CD4-positive, alpha-beta T cell treated with Interleukin-6 for 4 hours (primary cell): Measurements from ENCODE around the gene SYNE4.
"Not testable (repeated sequence)": the region's sequence is repeated elsewhere in the genome, so short reads cannot be mapped to it uniquely, and the experiment has no call there.

Experiments
- DNase-seq: peaks from one replicate; pipeline ENCODE4 v3.0.0-alpha.2; 2020; ENCODE audit warnings: mixed read lengths

SYNE4 gene

GRCh38 chr19:36008336-36008978, at the start of gene SYNE4:
Gene SYNE4, minus strand, starts transcription at chr19:36008813. Its CDS starts 132 bp downstream, at chr19:36008681.
- no peak for DNase-seq

GRCh38 chr19:36054733-36055686, 46.4 kb upstream of the SYNE4 start, which contains the start of gene WDR62:
Gene WDR62, plus strand, starts transcription at chr19:36054897. Its CDS starts 75 bp downstream, at chr19:36054972.
- DNase-seq, result peak; percentile 95

- DNase-seq, result peak; percentile 100
These were observed 45.6 kb upstream of the SYNE4 start, which contains the start of gene THAP8 for GRCh38 chr19:36054119-36054732. Gene THAP8, minus strand, starts transcription at chr19:36054285. Its CDS starts 68 bp downstream, at chr19:36054217.

GRCh38 chr19:36051637-36052036, 43.0 kb upstream of the SYNE4 start:
- DNase-seq, result no peak

- no peak for DNase-seq
These were observed 42.6 kb upstream of the SYNE4 start for GRCh38 chr19:36051236-36051635.

GRCh38 chr19:36049080-36049698, 40.6 kb upstream of the SYNE4 start:
- DNase-seq, result no peak

GRCh38 chr19:36047835-36048234, 39.2 kb upstream of the SYNE4 start:
- no peak for DNase-seq

GRCh38 chr19:36046443-36047050, 37.9 kb upstream of the SYNE4 start:
- DNase-seq, result no peak

- no peak for DNase-seq
These were observed 35.3 kb upstream of the SYNE4 start for GRCh38 chr19:36043952-36044351.

- DNase-seq, result no peak
These were observed 33.2 kb upstream of the SYNE4 start for GRCh38 chr19:36041831-36042230.

- not testable (repeated sequence) for DNase-seq
These were observed 32.5 kb upstream of the SYNE4 start for GRCh38 chr19:36041092-36041491.

GRCh38 chr19:36040495-36040894, 31.9 kb upstream of the SYNE4 start:
- DNase-seq, result no peak

- DNase-seq, result peak; percentile 54
These were observed 23.9 kb upstream of the SYNE4 start, which contains the start of gene CLIP3 for GRCh38 chr19:36032251-36033104. Gene CLIP3, minus strand, starts transcription at chr19:36032873. Its CDS starts 516 bp downstream, at chr19:36032357.

GRCh38 chr19:36031308-36031707, 22.7 kb upstream of the SYNE4 start:
- DNase-seq, result no peak

- DNase-seq, result no peak
These were observed 21.9 kb upstream of the SYNE4 start for GRCh38 chr19:36030264-36031148.

- no peak for DNase-seq
These were observed 19.9 kb upstream of the SYNE4 start for GRCh38 chr19:36028313-36029041.

GRCh38 chr19:36027696-36028095, 19.1 kb upstream of the SYNE4 start:
- DNase-seq, result no peak

GRCh38 chr19:36026091-36026876, 17.7 kb upstream of the SYNE4 start:
- DNase-seq, result no peak

GRCh38 chr19:36025541-36025940, 16.9 kb upstream of the SYNE4 start:
- no peak for DNase-seq
